ENCODE results near the gene CCDC150.

DNA sequence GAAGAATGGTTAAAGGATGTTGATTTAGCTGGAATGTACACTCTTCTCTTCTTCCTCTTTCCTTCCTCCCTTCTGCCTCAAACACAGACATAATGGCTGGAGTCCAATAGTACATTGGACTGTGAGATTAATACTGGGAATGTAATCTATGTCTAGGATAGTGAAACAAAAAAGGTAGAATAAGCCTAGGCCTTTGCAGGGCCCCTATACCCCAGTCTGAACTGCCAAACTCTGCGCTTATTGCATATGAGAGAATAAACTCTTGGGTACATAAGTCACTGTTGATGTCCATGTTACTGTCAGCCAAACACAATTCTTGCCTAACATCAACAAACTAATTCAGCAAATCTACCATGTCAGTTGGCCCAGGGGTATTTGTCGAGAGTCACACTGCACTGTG, 29.7 kb upstream of the CCDC150 start:
- TF ChIP-seq, protein P1, sequence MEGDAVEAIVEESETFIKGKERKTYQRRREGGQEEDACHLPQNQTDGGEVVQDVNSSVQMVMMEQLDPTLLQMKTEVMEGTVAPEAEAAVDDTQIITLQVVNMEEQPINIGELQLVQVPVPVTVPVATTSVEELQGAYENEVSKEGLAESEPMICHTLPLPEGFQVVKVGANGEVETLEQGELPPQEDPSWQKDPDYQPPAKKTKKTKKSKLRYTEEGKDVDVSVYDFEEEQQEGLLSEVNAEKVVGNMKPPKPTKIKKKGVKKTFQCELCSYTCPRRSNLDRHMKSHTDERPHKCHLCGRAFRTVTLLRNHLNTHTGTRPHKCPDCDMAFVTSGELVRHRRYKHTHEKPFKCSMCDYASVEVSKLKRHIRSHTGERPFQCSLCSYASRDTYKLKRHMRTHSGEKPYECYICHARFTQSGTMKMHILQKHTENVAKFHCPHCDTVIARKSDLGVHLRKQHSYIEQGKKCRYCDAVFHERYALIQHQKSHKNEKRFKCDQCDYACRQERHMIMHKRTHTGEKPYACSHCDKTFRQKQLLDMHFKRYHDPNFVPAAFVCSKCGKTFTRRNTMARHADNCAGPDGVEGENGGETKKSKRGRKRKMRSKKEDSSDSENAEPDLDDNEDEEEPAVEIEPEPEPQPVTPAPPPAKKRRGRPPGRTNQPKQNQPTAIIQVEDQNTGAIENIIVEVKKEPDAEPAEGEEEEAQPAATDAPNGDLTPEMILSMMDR (IDR thresholded peaks at IDR 0.05): no peak
- no peak for TF ChIP-seq POLR2A (IDR thresholded peaks at IDR 0.05)

Data from upper lobe of left lung (tissue), 4 donors.